Effector memory CD4-positive, alpha-beta T cell (primary cell): ENCODE results near the gene PVALB.

Experiments
- DNase-seq, 3 donors: peaks; one replicate each; pipeline ENCODE4 v3.0.0-alpha.2; 2020
- H3K27ac ChIP-seq: 2 replicates; pipeline ENCODE4 v1.7.0; 2013; ENCODE audit warnings: mild to moderate bottlenecking, low read length, moderate library complexity; ENCODE audit not compliant: insufficient read depth, poor library complexity, severe bottlenecking
- H3K27me3 ChIP-seq: replicated peaks from 2 replicates; pipeline ENCODE4 v1.7.0; 2013; ENCODE audit warnings: mild to moderate bottlenecking, low read length; ENCODE audit not compliant: insufficient read depth, control insufficient read depth, poor library complexity, severe bottlenecking
- H3K36me3 ChIP-seq: 2 replicates; pipeline ENCODE4 v1.7.0; 2013; ENCODE audit warnings: mild to moderate bottlenecking, low read length, moderate library complexity; ENCODE audit not compliant: control insufficient read depth, insufficient read depth
- H3K4me1 ChIP-seq: 2 replicates; pipeline ENCODE4 v1.7.0; 2013; ENCODE audit warnings: low read length, mild to moderate bottlenecking; ENCODE audit not compliant: control insufficient read depth, insufficient read depth, poor library complexity, severe bottlenecking
- H3K4me3 ChIP-seq: 2 replicates; pipeline ENCODE4 v1.7.0; 2013; ENCODE audit warnings: low read length, low read depth, mild to moderate bottlenecking; ENCODE audit not compliant: insufficient read depth, poor library complexity, severe bottlenecking
- H3K9me3 ChIP-seq: 2 replicates; pipeline ENCODE4 v1.7.0; 2013; ENCODE audit warnings: mild to moderate bottlenecking, low read length, moderate library complexity; ENCODE audit not compliant: control insufficient read depth

Gene PVALB

DNA sequence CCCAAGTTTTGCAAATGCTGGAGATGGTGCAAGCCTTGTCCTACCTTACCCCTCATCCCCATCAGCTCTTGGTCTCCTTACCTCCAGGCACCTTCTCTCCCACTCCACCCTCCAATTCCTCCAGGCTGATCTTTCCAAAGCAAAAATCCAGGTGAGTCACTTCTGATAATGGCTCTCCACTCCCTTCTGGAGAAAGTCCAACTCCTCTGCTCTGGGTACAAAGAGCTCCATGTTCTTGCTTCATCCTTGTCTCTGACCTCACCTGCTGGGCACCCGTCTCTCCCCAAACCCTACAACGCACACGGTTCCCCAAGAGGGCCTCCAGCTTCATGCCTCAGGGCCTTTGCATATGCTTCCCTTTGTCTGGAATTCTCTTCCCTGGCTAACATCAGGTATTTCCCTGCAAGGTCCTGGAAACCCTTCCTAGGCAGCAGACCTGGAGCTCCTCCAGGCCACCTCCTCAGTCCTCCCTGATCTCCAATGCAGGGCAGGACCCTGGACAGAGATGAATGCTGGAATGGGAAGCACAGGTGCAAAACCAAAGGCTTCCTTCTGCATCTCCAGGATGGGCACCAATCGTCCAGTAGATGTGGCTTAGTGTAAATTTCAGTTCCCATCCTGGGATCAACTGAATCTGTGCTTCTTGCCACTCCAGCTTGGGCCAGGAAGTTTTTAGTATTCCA is 63.6 kb downstream of the PVALB start:
- H3K27ac ChIP-seq: no peak overlapping the region
- H3K27me3 ChIP-seq: peaks cover 2% of the 10 kb centered on the region
- H3K4me1 ChIP-seq: no peaks in the 10 kb centered on the region
- no peak overlapping the region for H3K4me3 ChIP-seq
- no peak for DNase-seq
- no peaks in the 10 kb centered on the region for H3K36me3 ChIP-seq
- no peaks in the 10 kb centered on the region for H3K9me3 ChIP-seq
